Ovary (tissue), 3 donors: ENCODE measurements around the gene OR51G2.

Source experiments
- CTCF ChIP-seq, 3 donors: fragments of 450-650 bp in 2 of 3; fragments of 200-600 bp in 1 of 3; IDR thresholded peaks; one replicate each; pipeline versions ENCODE4 v1.5.1 to v1.8.0; 2016 to 2022; ENCODE audit warnings: antibody characterized with exemption in 3 of 3, mild to moderate bottlenecking in 1 of 3
- EP300 ChIP-seq: sonication (generic); formaldehyde crosslinking; IDR thresholded peaks from one replicate; pipeline ENCODE4 v1.6.1; 2017; ENCODE audit warnings: antibody characterized with exemption
- POLR2A ChIP-seq: fragments of 450-650 bp; IDR thresholded peaks from one replicate; pipeline ENCODE4 v1.6.1; 2017; ENCODE audit warnings: antibody characterized with exemption, mild to moderate bottlenecking, moderate library complexity
- donor health status: DM: no; HTN: no; CAD: no.

- TF ChIP-seq POLR2A (no peak), EP300 (no peak), CTCF (IDR thresholded peaks at IDR 0.05) (no peak)
These were observed 5.1 kb upstream of the OR51G2 start, which contains the start of gene OR51G1 for GRCh38 chr11:4924239-4924638.
